H9 (cell line): ENCODE results near the gene PRSS3. TPM values are rescaled to one million over a fixed set of nuclear protein-coding genes. Genes with fewer than 3 reads are reported as not detected.

Source experiments
- DNase-seq: peaks from one replicate; pipeline ENCODE4 v3.0.0-alpha.2; 2017
- H2AFZ ChIP-seq: one replicate; pipeline ENCODE4 v1.6.1; 2013; ENCODE audit warnings: mild to moderate bottlenecking, low read length, control low read depth, moderate library complexity
- H2AK5ac ChIP-seq: 2 replicates; pipeline ENCODE4 v1.6.1; 2013; ENCODE audit warnings: low read length, control low read depth, mixed read lengths; ENCODE audit not compliant: insufficient read length
- H2BK120ac ChIP-seq: one replicate; pipeline ENCODE4 v1.6.1; 2013; ENCODE audit warnings: low read depth, mild to moderate bottlenecking, low read length, control low read depth, inconsistent platforms; ENCODE audit not compliant: poor library complexity, severe bottlenecking
- H2BK12ac ChIP-seq: 2 replicates; pipeline ENCODE4 v1.6.1; 2013; ENCODE audit warnings: low read length, control low read depth, mixed read lengths, low read depth; ENCODE audit not compliant: insufficient read length
- H2BK15ac ChIP-seq: 2 replicates; pipeline ENCODE4 v1.6.1; 2013; ENCODE audit warnings: low read depth, low read length, control low read depth
- H2BK20ac ChIP-seq: one replicate; pipeline ENCODE4 v1.6.1; 2013; ENCODE audit warnings: low read depth, mild to moderate bottlenecking, low read length, control low read depth, inconsistent platforms; ENCODE audit not compliant: poor library complexity, severe bottlenecking
- H2BK5ac ChIP-seq: 2 replicates; pipeline ENCODE4 v1.6.1; 2013; ENCODE audit warnings: low read length, control low read depth, mixed read lengths; ENCODE audit not compliant: insufficient read length
- H3K14ac ChIP-seq: 2 replicates; pipeline ENCODE4 v1.6.1; 2013; ENCODE audit warnings: low read length, control low read depth; ENCODE audit not compliant: insufficient read depth
- H3K18ac ChIP-seq: 2 replicates; pipeline ENCODE4 v1.6.1; 2013; ENCODE audit warnings: low read depth, mild to moderate bottlenecking, mixed read lengths, low read length, control low read depth; ENCODE audit not compliant: insufficient read length
- H3K23ac ChIP-seq: 2 replicates; pipeline ENCODE4 v1.6.1; 2013; ENCODE audit warnings: low read length, control low read depth, mixed read lengths, low read depth; ENCODE audit not compliant: insufficient read length
- H3K23me2 ChIP-seq: 2 replicates; pipeline ENCODE4 v1.6.1; 2013; ENCODE audit warnings: low read depth, mild to moderate bottlenecking, mixed read lengths, low read length, control low read depth; ENCODE audit not compliant: insufficient read length, poor library complexity, severe bottlenecking
- H3K27ac ChIP-seq: 2 replicates; pipeline ENCODE4 v1.5.1; 2013; ENCODE audit warnings: low read length, control low read depth, mixed read lengths, low read depth; ENCODE audit not compliant: insufficient read length
- H3K27me3 ChIP-seq: 2 replicates; pipeline ENCODE4 v1.6.1; 2013; ENCODE audit warnings: low read length, control low read depth, inconsistent platforms; ENCODE audit not compliant: insufficient read depth
- H3K4ac ChIP-seq: 2 replicates; pipeline ENCODE4 v1.6.1; 2013; ENCODE audit warnings: low read depth, mild to moderate bottlenecking, control low read depth, inconsistent platforms, low read length, moderate library complexity
- H3K4me1 ChIP-seq: 2 replicates; pipeline ENCODE4 v1.6.1; 2013; ENCODE audit warnings: low read length, control low read depth, inconsistent platforms; ENCODE audit not compliant: insufficient read depth
- H3K4me2 ChIP-seq: 2 replicates; pipeline ENCODE4 v1.6.1; 2013; ENCODE audit warnings: low read length, control low read depth, mixed read lengths; ENCODE audit not compliant: insufficient read length, insufficient read depth
- H3K56ac ChIP-seq: 2 replicates; pipeline ENCODE4 v1.6.1; 2013; ENCODE audit warnings: low read depth, mild to moderate bottlenecking, mixed read lengths, low read length, control low read depth; ENCODE audit not compliant: insufficient read length
- H3K79me1 ChIP-seq: 2 replicates; pipeline ENCODE4 v1.6.1; 2013; ENCODE audit warnings: low read depth, mild to moderate bottlenecking, moderate library complexity, low read length, control low read depth, inconsistent platforms; ENCODE audit not compliant: insufficient read depth, poor library complexity, severe bottlenecking
- H3K79me2 ChIP-seq: 2 replicates; pipeline ENCODE4 v1.6.1; 2013; ENCODE audit warnings: low read length, control low read depth, inconsistent platforms; ENCODE audit not compliant: insufficient read depth
- H3K9ac ChIP-seq: 2 replicates; pipeline ENCODE4 v1.6.1; 2013; ENCODE audit warnings: low read length, control low read depth, mixed read lengths; ENCODE audit not compliant: insufficient read length; ENCODE audit errors: extremely low read depth
- H3K9me3 ChIP-seq: one replicate; pipeline ENCODE4 v1.6.1; 2013; ENCODE audit warnings: low read depth, low read length, inconsistent platforms; ENCODE audit not compliant: control insufficient read depth
- H3T11ph ChIP-seq: one replicate; pipeline ENCODE4 v1.6.1; 2013; ENCODE audit warnings: mild to moderate bottlenecking, low read length, control low read depth, inconsistent platforms
- H4K20me1 ChIP-seq: one replicate; pipeline ENCODE4 v1.6.1; 2013; ENCODE audit not compliant: control insufficient read depth, insufficient read length, insufficient read depth
- H4K5ac ChIP-seq: 2 replicates; pipeline ENCODE4 v1.6.1; 2013; ENCODE audit warnings: low read depth, mild to moderate bottlenecking, mixed read lengths, low read length, control low read depth; ENCODE audit not compliant: insufficient read length
- H4K8ac ChIP-seq: replicated peaks from 2 replicates; pipeline ENCODE4 v1.6.1; 2013; ENCODE audit warnings: low read length, control low read depth, mixed read lengths, low read depth; ENCODE audit not compliant: insufficient read length
- H4K91ac ChIP-seq: 2 replicates; pipeline ENCODE4 v1.6.1; 2013; ENCODE audit warnings: low read depth, mild to moderate bottlenecking, moderate library complexity, mixed read lengths, low read length, control low read depth; ENCODE audit not compliant: insufficient read length
- H3K27ac Mint-ChIP-seq, 3 experiments: 2 replicates in 2 of 3; 3 replicates in 1 of 3; pipeline ENCODE4 v1.8.0; 2020 to 2021; ENCODE audit warnings: mixed read lengths in 3 of 3, mild to moderate bottlenecking in 1 of 3, moderate library complexity in 1 of 3
- H3K27me3 Mint-ChIP-seq: 2 replicates; pipeline ENCODE4 v1.8.0; 2021; ENCODE audit warnings: low read depth, mild to moderate bottlenecking, moderate library complexity, mixed read lengths
- H3K36me3 Mint-ChIP-seq, 3 experiments: 2 replicates in 2 of 3; 3 replicates in 1 of 3; pipeline ENCODE4 v1.8.0; 2020 to 2021; ENCODE audit warnings: low read depth in 3 of 3, mixed read lengths in 3 of 3; ENCODE audit not compliant: insufficient read depth in 1 of 3
- H3K4me1 Mint-ChIP-seq, 2 experiments: 2 replicates each; pipeline ENCODE4 v1.8.0; 2020; ENCODE audit warnings: mixed read lengths in 2 of 2
- H3K4me3 Mint-ChIP-seq, 2 experiments: 2 replicates in 1 of 2; 3 replicates in 1 of 2; pipeline ENCODE4 v1.8.0; 2020 to 2021; ENCODE audit warnings: mild to moderate bottlenecking in 2 of 2, mixed read lengths in 2 of 2, moderate library complexity in 1 of 2
- H3K9me3 Mint-ChIP-seq, 2 experiments: 2 replicates in 1 of 2; 3 replicates in 1 of 2; pipeline ENCODE4 v1.8.0; 2020; ENCODE audit warnings: mild to moderate bottlenecking in 2 of 2, mixed read lengths in 2 of 2, moderate library complexity in 1 of 2
- CTCF ChIP-seq: fragments of 200-600 bp; sonication (generic); conservative IDR thresholded peaks from 3 replicates; pipeline ENCODE4 v1.8.0; 2021; ENCODE audit warnings: antibody characterized with exemption, mild to moderate bottlenecking
- WGBS: extraction: QIAGEN DNeasy Blood & Tissue Kit; methylation state at CpG from one replicate; pipeline ENCODE4 v1.1.7; 2013; ENCODE audit warnings: missing lambda C conversion rate, low lambda C conversion rate, mixed read lengths; ENCODE audit not compliant: insufficient read length; ENCODE audit errors: extremely low coverage; 5-methylcytosine and 5-hydroxymethylcytosine counted together
- total RNA-seq: library from RNA; stranded (reverse); gene quantifications from 2 replicates; pipeline ENCODE4 v1.2.1, GENCODE V29; 2021

The PRSS3 gene
- total RNA-seq, 1 experiment from 2014 or later = not detected

GRCh38 chr9:33751536-33752129, 43.7 kb upstream of the PRSS3 start:
- Mint-ChIP-seq H3K36me3 (no peaks in the 10 kb centered on the region), H3K4me1 (no peaks in the 10 kb centered on the region), H3K9me3 (no peaks in the 10 kb centered on the region), H3K4me3 (no peak overlapping the region), H3K27ac (no peak overlapping the region), H3K27me3 (peaks cover 11% of the 10 kb centered on the region)
- H3K23me2 ChIP-seq = no peaks in the 10 kb centered on the region
- H2AFZ ChIP-seq = no peak overlapping the region
- no peaks in the 10 kb centered on the region for H3K79me1 ChIP-seq
- H3K9ac ChIP-seq = no peak overlapping the region
- H2BK12ac ChIP-seq = no peak overlapping the region
- H2AK5ac ChIP-seq = no peak overlapping the region
- no peak overlapping the region for H4K91ac ChIP-seq
- no peaks in the 10 kb centered on the region for H4K20me1 ChIP-seq
- H3K4ac ChIP-seq = no peak overlapping the region
- H3K4me1 ChIP-seq = no peaks in the 10 kb centered on the region
- no peaks in the 10 kb centered on the region for H3K9me3 ChIP-seq
- H3K18ac ChIP-seq = no peak overlapping the region
- H3K56ac ChIP-seq = no peak overlapping the region
- no peak overlapping the region for H3K27ac ChIP-seq
- H4K5ac ChIP-seq = no peak overlapping the region
- H3K79me2 ChIP-seq = no peaks in the 10 kb centered on the region
- H3K14ac ChIP-seq = no peak overlapping the region
- WGBS = no CpG with 5 or more reads among the region's 12 CpGs
- H2BK120ac ChIP-seq = no peak overlapping the region
- H3K23ac ChIP-seq = no peak overlapping the region
- H4K8ac ChIP-seq = no peak overlapping the region
- no peak for DNase-seq
- no peak overlapping the region for H2BK5ac ChIP-seq
- no peak overlapping the region for H2BK15ac ChIP-seq
- H2BK20ac ChIP-seq = no peak overlapping the region
- no peak overlapping the region for H3T11ph ChIP-seq
- H3K4me2 ChIP-seq = no peak overlapping the region
- H3K27me3 ChIP-seq = no peaks in the 10 kb centered on the region
- TF ChIP-seq CTCF = no peak
